Naive B cell (primary cell): Measurements from ENCODE around the gene LRMDA. TPM values are rescaled to one million over a fixed set of nuclear protein-coding genes. Genes with fewer than 3 reads are reported as not detected.
"Not testable (repeated sequence)": the region's sequence is repeated elsewhere in the genome, so short reads cannot be mapped to it uniquely, and the experiment has no call there.

Experiments
- ATAC-seq, 2 donors: fragments of 150-1000 bp; cut with Tn5 transposase; 2 replicates each; pipeline ENCODE4 v1.10.0; 2021; ENCODE audit warnings: low read depth in 2 of 2, mild to moderate bottlenecking in 2 of 2, moderate library complexity in 2 of 2
- DNase-seq: peaks from one replicate; pipeline ENCODE4 v3.0.0; 2022
- H3K27ac Mint-ChIP-seq, 6 donors: one replicate each; pipeline ENCODE4 v1.8.0; 2020 to 2022; ENCODE audit warnings: mild to moderate bottlenecking in 6 of 6, mixed read lengths in 6 of 6, moderate library complexity in 5 of 6, inconsistent platforms in 2 of 6
- H3K27me3 Mint-ChIP-seq, 3 donors: one replicate each; pipeline ENCODE4 v1.8.0; 2021 to 2022; ENCODE audit warnings: mixed read lengths in 3 of 3, mild to moderate bottlenecking in 1 of 3
- H3K36me3 Mint-ChIP-seq, 2 donors: one replicate each; pipeline ENCODE4 v1.8.0; 2020 to 2022; ENCODE audit warnings: mixed read lengths in 2 of 2, inconsistent platforms in 1 of 2, mild to moderate bottlenecking in 1 of 2
- H3K4me1 Mint-ChIP-seq, 3 donors: one replicate each; pipeline ENCODE4 v1.8.0; 2020 to 2022; ENCODE audit warnings: mixed read lengths in 3 of 3, inconsistent platforms in 1 of 3, mild to moderate bottlenecking in 1 of 3, moderate library complexity in 1 of 3
- H3K4me3 Mint-ChIP-seq, 8 donors: one replicate each; pipeline ENCODE4 v1.8.0; 2020 to 2022; ENCODE audit warnings: mild to moderate bottlenecking in 8 of 8, mixed read lengths in 8 of 8, moderate library complexity in 8 of 8, inconsistent platforms in 2 of 8
- H3K9me3 Mint-ChIP-seq, 7 donors: one replicate each; pipeline ENCODE4 v1.8.0; 2020 to 2022; ENCODE audit warnings: mixed read lengths in 7 of 7, mild to moderate bottlenecking in 5 of 7, inconsistent platforms in 2 of 7, moderate library complexity in 1 of 7
- polyA plus RNA-seq, 6 donors: library from polyadenylated mRNA; unstranded; fragments of 300-500 nt; fragmentation: Illumina TruSeq; gene quantifications; one replicate each; pipeline ENCODE4 v1.2.3, GENCODE V29; 2021; ENCODE audit warnings: low read depth in 6 of 6

LRMDA gene
- polyA plus RNA-seq, 6 donors from 2014 or later, result 2.1 TPM; not detected in 5

DNA sequence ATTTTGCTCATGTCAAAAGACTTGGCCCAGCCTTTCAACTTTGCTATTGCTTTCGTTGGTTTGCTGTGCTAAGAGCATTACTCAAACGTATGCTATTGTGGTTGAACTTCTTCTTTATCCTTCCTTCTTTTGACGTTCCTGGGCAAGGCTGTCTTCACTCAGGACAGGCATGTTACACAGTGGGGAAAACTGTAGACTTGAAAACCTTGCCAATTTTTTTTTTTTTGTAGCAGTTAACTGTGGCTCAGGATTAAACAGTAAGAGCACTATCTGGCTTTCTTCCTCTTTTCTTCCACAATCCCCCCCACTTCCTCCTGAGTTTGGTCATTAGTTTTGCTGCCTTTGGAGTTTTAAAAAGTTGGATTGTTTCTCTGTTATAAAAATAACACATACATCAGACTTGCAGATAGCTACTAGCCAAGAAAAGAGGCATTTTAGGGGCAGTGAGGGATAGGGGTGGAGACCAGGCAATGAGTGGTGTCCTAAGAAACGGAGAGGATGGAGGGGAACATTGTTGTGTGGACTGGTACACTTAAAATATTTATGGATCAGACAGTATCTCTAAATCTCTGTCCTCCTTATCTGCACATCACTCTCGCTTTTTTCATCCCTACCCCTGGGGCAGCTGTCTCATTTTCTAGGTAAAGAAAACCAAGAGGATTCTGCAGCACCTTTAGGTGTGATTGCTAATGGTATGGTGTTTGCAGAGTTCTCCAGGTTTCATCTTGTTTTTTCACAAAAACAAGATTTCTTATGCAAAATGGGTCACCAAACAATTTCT is 181.7 kb downstream of the LRMDA start:
- H3K9me3 Mint-ChIP-seq, result peaks cover 0 to 2% (median 0%) of the 10 kb centered on the region in 7 donors
- peaks cover 12 to 26% (median 12%) of the 10 kb centered on the region in 3 donors for H3K27me3 Mint-ChIP-seq
- DNase-seq, result no peak
- H3K27ac Mint-ChIP-seq, result no peak overlapping the region
- H3K4me3 Mint-ChIP-seq, result no peak overlapping the region
- no peak for ATAC-seq
- H3K4me1 Mint-ChIP-seq, result peaks cover 0 to 16% (median 0%) of the 10 kb centered on the region in 3 donors
- no peaks in the 10 kb centered on the region for H3K36me3 Mint-ChIP-seq

DNA sequence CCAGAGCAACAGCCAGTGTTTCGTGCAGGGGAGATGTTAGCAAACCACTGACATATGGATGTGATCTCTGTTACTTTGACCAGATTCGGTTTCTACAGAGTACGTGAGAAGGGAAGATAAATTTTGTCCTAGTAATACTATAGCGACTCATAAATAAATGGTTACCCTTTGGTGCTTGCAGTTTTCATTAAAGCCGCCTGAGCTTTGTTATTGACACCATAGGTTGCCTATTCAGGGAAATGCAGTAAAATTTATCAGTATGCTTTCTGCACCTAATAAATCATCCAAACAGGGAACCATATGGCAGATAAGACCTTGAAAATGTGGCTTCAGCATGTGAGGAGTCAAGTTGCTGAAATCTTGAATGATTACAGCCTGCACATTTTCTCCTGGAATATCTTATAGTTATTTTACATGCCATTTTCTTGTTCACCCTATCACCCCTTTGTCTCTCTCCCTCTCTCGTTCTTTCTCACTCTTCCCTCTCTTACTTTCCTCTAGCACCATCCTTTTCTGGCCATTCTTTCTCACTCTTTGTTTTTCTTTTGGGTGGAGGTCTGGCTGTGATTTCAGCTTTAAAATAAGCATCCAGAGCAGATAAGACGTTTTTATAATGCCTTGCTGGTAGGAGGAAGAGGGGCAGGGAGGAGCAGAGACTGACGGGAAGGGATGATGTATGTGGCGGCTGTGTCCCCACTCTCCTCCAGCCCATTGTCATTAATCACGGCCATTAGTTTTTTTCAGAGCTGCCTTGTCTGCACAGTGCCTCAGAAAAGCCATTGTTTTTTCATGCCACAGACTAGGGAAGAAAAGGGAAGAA is 182.5 kb downstream of the LRMDA start:
- H3K4me1 Mint-ChIP-seq, result peaks cover 0 to 16% (median 0%) of the 10 kb centered on the region in 3 donors
- no peak for DNase-seq
- H3K27me3 Mint-ChIP-seq, result peaks cover 12 to 26% (median 12%) of the 10 kb centered on the region in 3 donors
- H3K4me3 Mint-ChIP-seq, result no peak overlapping the region
- no peak overlapping the region for H3K27ac Mint-ChIP-seq
- ATAC-seq, result no peak
- H3K36me3 Mint-ChIP-seq, result no peaks in the 10 kb centered on the region
- H3K9me3 Mint-ChIP-seq, result peaks cover 0 to 2% (median 0%) of the 10 kb centered on the region in 7 donors

DNA sequence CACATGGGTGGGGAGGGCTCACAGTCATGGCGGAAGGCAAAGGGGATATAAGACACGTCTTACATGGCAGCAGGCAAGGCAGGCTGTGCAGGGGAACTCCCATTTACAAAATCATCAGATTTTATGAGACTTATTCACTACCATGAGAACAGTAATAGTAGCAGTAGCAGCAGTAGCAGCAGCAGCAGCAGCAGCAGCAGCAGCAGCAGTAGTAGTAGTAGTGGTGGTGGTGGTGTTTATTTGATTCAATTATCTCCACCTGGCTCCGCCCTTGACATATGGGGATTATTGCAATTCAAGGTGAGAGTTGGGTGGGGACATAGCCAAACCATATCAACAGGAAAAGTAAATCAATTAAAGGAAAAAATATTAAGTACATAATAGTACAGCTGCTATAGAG is 184.7 kb downstream of the LRMDA start:
- DNase-seq, result no peak
- Mint-ChIP-seq H3K27me3 (peaks cover 15 to 28% (median 15%) of the 10 kb centered on the region in 3 donors), H3K4me3 (peak overlapping the region in 1 of 8 donors; percentile 25), H3K27ac (no peak overlapping the region), H3K4me1 (peaks cover 0 to 11% (median 0%) of the 10 kb centered on the region in 3 donors), H3K9me3 (peaks cover 0 to 2% (median 0%) of the 10 kb centered on the region in 7 donors), H3K36me3 (no peaks in the 10 kb centered on the region)
- ATAC-seq, result no peak

DNA sequence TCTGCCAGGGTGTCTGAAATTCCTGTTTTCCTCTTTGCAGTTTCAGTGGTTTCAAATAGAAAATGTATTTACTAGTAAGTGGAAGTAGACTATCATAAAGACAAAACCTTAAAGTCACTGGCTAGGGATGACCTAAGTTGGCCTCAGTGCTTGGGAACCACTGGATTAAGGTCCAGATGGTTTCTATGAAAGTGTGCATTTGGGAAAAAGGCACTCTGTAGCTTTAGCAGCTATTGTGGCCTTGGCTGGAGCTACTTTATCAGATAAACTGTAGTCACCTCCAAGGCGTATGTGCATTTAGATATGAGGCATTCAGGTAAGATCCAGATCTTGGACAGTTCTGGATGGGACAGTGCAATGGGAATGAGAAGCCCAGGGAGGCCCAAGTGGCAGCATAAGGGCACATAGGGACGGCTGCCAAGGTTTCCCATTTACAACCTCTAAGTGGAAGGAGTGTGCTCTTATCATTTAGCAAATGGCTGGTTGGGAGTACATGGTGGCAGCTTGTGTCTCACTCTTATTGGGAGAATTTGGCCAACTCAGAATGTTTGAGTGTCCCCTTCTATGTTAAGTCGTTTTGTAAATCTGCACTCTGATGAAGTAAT is 185.6 kb downstream of the LRMDA start:
- peaks cover 15 to 36% (median 24%) of the 10 kb centered on the region in 3 donors for H3K27me3 Mint-ChIP-seq
- no peak overlapping the region for H3K4me3 Mint-ChIP-seq
- peaks cover 0 to 2% (median 0%) of the 10 kb centered on the region in 7 donors for H3K9me3 Mint-ChIP-seq
- ATAC-seq (no peak), DNase-seq (no peak)
- H3K4me1 Mint-ChIP-seq, result peaks cover 0 to 2% (median 0%) of the 10 kb centered on the region in 3 donors
- H3K27ac Mint-ChIP-seq, result no peak overlapping the region
- H3K36me3 Mint-ChIP-seq, result no peaks in the 10 kb centered on the region

DNA sequence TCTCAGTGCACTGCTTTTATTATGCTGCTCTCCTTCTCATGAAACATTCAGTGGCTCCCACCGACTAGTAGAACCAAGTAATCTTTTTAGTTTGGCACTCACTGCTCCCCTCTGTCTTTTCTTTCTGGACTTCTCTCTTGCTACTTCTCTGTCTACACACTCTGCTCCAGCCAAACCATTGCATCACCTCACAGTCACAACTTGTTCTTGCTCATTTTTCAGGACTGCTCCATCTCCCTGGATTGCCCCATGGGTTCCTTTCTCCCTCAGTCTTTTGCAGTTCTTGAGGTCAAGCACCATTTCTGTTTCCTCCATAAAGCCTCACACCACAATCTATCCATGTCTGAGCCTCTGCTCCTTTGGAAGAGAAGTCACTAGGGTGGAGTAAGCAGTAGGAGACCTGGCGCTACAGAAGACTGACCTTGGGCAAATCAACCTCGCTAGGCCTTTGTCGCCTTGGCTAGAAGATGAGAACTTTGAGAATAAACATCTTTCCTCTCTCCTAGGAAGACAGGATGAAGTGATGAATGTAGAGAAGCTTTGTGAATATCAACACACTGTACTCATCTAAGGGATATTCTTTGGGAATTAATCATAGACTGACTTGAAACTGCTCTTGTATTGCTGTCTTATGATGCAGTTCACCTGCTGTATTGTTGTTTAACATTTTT is 186.2 kb downstream of the LRMDA start:
- Mint-ChIP-seq H3K27me3 (peaks cover 15 to 36% (median 25%) of the 10 kb centered on the region in 3 donors), H3K36me3 (no peaks in the 10 kb centered on the region), H3K27ac (peak overlapping the region in 1 of 6 donors; percentile 45), H3K9me3 (peaks cover 0 to 2% (median 0%) of the 10 kb centered on the region in 7 donors), H3K4me1 (no peaks in the 10 kb centered on the region), H3K4me3 (peak overlapping the region in 1 of 8 donors; percentile 5)
- ATAC-seq, result no peak
- DNase-seq, result no peak

DNA sequence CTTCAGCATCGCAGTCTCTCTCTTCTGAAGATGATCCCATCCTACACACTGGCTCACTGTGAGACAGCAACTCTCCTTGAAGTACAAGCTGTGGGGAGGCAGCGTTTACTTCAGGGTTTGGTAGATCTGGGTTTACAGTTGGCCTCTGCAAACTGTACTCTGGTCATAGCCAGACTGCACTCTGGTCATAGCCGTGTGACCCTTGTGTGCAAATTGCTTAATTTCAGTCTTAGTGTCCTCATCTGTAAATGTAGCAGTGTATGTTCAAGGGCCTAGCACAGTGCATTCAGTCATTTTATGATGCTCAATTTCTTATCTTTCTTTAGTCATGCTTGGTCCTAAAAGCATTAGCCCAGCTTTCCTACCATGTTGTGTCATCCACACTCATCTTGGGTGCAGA is 188.2 kb downstream of the LRMDA start:
- Mint-ChIP-seq H3K27me3 (peaks cover 14 to 30% (median 15%) of the 10 kb centered on the region in 3 donors), H3K36me3 (no peaks in the 10 kb centered on the region), H3K9me3 (peaks cover 0 to 2% (median 0%) of the 10 kb centered on the region in 7 donors), H3K4me1 (no peaks in the 10 kb centered on the region), H3K4me3 (no peak overlapping the region), H3K27ac (no peak overlapping the region)
- no peak for ATAC-seq
- no peak for DNase-seq

DNA sequence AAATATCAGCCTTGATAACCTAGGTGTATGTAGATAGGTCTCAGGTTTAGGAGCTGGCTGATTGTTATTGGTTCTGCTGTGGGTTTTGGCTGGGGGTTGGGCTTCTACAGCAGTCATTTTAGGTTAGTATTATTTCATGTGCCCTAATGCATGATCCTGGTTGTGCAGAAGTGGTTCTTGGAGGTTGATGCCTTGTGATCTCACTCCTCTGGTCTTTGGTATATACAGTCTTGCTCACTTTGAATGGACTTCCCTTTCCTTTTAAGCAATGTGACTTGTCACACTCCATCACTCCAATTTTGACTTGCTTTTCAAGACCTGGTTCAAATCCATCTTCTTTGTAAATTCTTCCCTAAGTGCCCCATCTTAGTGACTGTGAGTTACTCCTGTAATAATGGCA is 188.9 kb downstream of the LRMDA start:
- no peaks in the 10 kb centered on the region for H3K36me3 Mint-ChIP-seq
- DNase-seq (no peak), ATAC-seq (no peak)
- H3K9me3 Mint-ChIP-seq, result peaks cover 0 to 2% (median 0%) of the 10 kb centered on the region in 7 donors
- H3K4me1 Mint-ChIP-seq, result no peaks in the 10 kb centered on the region
- no peak overlapping the region for H3K27ac Mint-ChIP-seq
- H3K27me3 Mint-ChIP-seq, result peaks cover 13 to 28% (median 15%) of the 10 kb centered on the region in 3 donors
- H3K4me3 Mint-ChIP-seq, result no peak overlapping the region

DNA sequence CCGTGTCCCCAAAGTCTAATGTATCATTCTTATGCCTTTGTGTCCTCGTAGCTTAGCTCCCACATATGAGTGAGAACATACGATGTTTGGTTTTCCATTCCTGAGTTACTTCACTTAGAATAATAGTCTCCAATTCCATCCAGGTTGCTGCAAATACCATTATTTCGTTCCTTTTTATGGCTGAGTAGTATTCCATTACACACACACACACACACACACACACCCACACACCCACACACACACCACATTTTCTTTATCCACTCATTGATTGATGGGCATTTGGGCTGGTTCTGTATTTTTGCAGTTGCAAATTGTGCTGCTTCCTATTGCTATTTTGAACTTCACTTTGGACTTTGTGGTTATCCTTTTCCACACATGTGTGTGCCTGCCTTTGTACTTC is 189.6 kb downstream of the LRMDA start:
- not testable (repeated sequence) for H3K27ac Mint-ChIP-seq, H3K4me3 Mint-ChIP-seq, H3K9me3 Mint-ChIP-seq, H3K4me1 Mint-ChIP-seq, ATAC-seq, H3K36me3 Mint-ChIP-seq, DNase-seq
- H3K27me3 Mint-ChIP-seq, result peaks cover 13 to 26% (median 15%) of the 10 kb centered on the region in 3 donors

DNA sequence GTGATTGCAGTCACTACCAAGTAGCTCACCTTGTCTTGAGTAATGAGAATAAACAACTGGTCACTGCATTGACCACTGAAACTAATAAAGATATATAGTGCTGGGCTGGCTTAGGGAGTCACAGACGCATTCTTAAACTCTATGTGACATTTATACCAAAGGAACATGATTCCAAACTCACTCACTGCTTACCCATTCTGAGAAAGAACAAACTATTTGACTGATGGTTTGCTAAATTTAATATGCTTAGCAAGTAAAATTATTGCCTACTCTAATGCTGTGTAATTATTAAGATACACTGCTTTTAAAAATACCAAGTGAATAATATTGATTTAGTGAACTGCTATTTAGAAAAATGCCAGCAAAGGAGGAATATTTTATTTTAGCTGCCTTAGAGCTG is 191.1 kb downstream of the LRMDA start:
- DNase-seq (no peak), ATAC-seq (no peak)
- Mint-ChIP-seq H3K9me3 (peaks cover 0 to 2% (median 0%) of the 10 kb centered on the region in 7 donors), H3K36me3 (no peaks in the 10 kb centered on the region), H3K27me3 (peaks cover 7 to 13% (median 13%) of the 10 kb centered on the region in 3 donors), H3K4me1 (no peaks in the 10 kb centered on the region), H3K4me3 (no peak overlapping the region), H3K27ac (no peak overlapping the region)

DNA sequence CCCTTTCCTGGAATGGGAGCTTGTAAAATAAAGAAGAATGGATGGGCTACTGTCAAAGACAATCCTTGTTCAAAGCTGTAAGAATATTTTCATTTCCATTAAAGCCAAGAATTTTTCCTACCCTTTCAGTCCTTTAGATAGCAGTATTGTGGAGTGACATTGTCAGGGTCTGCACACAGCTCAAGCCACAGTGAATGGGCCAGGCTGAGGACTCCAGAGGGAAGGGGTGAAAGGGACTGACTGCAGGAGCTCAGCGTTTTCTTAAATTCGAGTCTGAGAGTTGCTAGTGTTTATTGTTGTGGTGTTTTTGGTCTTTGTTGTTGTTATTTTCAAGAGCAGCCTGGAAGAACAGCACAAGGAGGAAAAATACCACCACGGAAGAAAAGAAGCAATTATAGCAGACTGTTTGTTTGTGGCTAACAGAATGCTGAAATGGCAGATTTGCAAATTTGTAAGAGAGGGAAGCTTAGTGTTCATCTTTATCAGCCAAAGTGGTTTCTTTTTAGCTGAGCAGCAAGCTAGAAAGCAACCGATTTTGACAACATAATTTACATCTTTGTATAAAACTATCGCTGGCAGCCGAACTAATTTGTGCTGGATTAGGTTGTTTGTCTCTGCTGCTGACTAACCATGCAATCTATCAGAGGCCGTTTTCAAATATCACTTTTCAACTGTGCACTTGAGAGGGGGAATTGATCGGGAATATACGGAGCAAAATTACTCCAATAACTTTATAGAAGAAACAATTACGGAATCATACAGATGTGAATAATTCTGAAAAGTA is 192.1 kb downstream of the LRMDA start:
- Mint-ChIP-seq H3K27ac (no peak overlapping the region), H3K27me3 (peaks cover 3 to 13% (median 10%) of the 10 kb centered on the region in 3 donors), H3K9me3 (peaks cover 0 to 2% (median 0%) of the 10 kb centered on the region in 7 donors), H3K4me1 (no peaks in the 10 kb centered on the region), H3K4me3 (no peak overlapping the region), H3K36me3 (no peaks in the 10 kb centered on the region)
- ATAC-seq, result no peak
- no peak for DNase-seq

DNA sequence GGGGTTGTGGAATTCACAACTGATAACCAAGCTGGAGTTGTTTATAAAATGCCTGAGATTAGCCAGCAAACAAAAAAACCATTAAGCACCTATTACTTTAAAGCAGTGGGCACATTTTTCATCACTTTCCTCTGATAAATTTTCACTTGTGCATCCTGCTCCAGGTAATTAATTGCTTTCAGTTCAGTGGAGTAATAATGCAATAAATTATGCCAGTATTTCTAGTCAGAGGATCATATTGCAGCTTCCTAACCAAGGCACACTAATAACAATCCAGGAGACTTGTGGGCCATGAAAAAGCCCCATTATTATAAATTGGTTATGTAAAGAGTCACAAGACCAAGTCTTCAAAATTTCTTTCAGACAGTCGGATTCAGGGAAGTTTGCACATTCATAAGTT is 193.2 kb downstream of the LRMDA start:
- H3K27me3 Mint-ChIP-seq, result peaks cover 3 to 15% (median 13%) of the 10 kb centered on the region in 3 donors
- peaks cover 0 to 2% (median 0%) of the 10 kb centered on the region in 7 donors for H3K9me3 Mint-ChIP-seq
- ATAC-seq (no peak), DNase-seq (no peak)
- no peak overlapping the region for H3K27ac Mint-ChIP-seq
- no peaks in the 10 kb centered on the region for H3K4me1 Mint-ChIP-seq
- H3K4me3 Mint-ChIP-seq, result no peak overlapping the region
- H3K36me3 Mint-ChIP-seq, result no peaks in the 10 kb centered on the region

DNA sequence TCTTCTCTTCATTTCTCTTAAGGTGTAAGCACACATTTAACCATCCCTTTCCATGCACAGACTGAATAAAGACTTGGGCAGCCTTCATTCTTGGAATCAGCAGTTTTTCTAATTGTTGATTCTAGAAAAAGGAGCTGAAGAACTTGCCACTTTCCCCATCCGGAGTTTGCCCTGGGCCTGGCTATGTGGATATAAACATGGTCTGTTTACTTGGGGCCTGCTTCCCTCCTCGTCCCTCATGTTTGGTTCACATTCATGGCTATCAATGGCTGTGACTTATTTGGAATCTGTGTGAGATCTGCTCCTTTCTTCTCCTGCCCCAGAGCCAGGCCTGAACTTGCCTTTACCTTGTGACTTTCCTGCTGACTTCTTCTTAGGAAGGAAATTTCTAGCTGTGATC is 199.3 kb downstream of the LRMDA start:
- Mint-ChIP-seq H3K27ac (no peak overlapping the region), H3K4me3 (no peak overlapping the region), H3K4me1 (no peaks in the 10 kb centered on the region), H3K9me3 (no peaks in the 10 kb centered on the region), H3K27me3 (peaks cover 0 to 11% (median 0%) of the 10 kb centered on the region in 3 donors), H3K36me3 (no peaks in the 10 kb centered on the region)
- DNase-seq (no peak), ATAC-seq (no peak)
